HepG2 (cell line): ENCODE data around the gene PRR27. TPM values are rescaled to one million over a fixed set of nuclear protein-coding genes. Genes with fewer than 3 reads are reported as not detected.

Source experiments
- ATAC-seq: fragments of 200-7000 bp; cut with Tn5 transposase; 3 replicates; pipeline ENCODE4 v1.9.1; 2020; ENCODE audit warnings: mild to moderate bottlenecking, moderate library complexity
- BruUV-seq: library from RNA; stranded (reverse); fragments of 400-500 nt; replicated peaks from 2 replicates; lab custom pipeline; 2021; lab: Mats Ljungman, UMichigan
- CTCF ChIA-PET: fragments of 300-600 bp; formaldehyde crosslinking; extraction: SDS; loops from one replicate; lab custom pipeline; 2021; ENCODE audit warnings: low total read pairs, inconsistent platforms, low intra/inter-chr PET ratio; lab: Yijun Ruan, JAX
- POLR2A ChIA-PET: fragments of 350-600 bp; sonication (Branson Sonifier 250); formaldehyde crosslinking; loops from one replicate; lab custom pipeline; 2020; ENCODE audit warnings: antibody characterized with exemption, inconsistent platforms; lab: Yijun Ruan, JAX
- DNase-seq: peaks from one replicate; pipeline ENCODE4 v3.0.0-alpha.2; 2015; ENCODE audit warnings: low spot score
- FAIRE-seq: peaks from 3 replicates; lab custom pipeline; 2011; peaks lifted over from hg19 to GRCh38; lab: Jason Lieb, UNC
- H2AFZ ChIP-seq: one replicate; pipeline ENCODE4 v1.6.1; 2011; ENCODE audit warnings: low read length, inconsistent platforms
- H3K27ac ChIP-seq: fragments of 300-600 bp; 3 replicates; pipeline ENCODE4 v1.8.0; 2011; ENCODE audit warnings: mixed run types, mild to moderate bottlenecking, mixed read lengths, low read length, inconsistent platforms; ENCODE audit not compliant: insufficient read depth; ENCODE audit errors: extremely low read length
- H3K27me3 ChIP-seq, 2 experiments: fragments of 200-600 bp in 1 of 2; 2 replicates in 1 of 2; 3 replicates in 1 of 2; pipeline versions ENCODE4 v1.6.0 to v1.8.0; 2011; ENCODE audit warnings: low read length in 2 of 2, mild to moderate bottlenecking in 2 of 2, moderate library complexity in 2 of 2, inconsistent platforms in 1 of 2; ENCODE audit not compliant: insufficient read depth in 2 of 2, control insufficient read depth in 1 of 2
- H3K36me3 ChIP-seq, 2 experiments: fragments of 200-600 bp in 1 of 2; replicated peaks in 1 of 2; 2 replicates in 1 of 2; 3 replicates in 1 of 2; pipeline versions ENCODE4 v1.5.1 to v1.8.0; 2011; ENCODE audit warnings: low read length in 2 of 2, inconsistent platforms in 1 of 2; ENCODE audit not compliant: insufficient read depth in 2 of 2, control insufficient read depth in 1 of 2
- H3K4me1 ChIP-seq: 2 replicates; pipeline ENCODE4 v1.5.1; 2012; ENCODE audit warnings: low read length, inconsistent platforms; ENCODE audit not compliant: insufficient read depth
- H3K4me2 ChIP-seq: 2 replicates; pipeline ENCODE4 v1.6.0; 2011; ENCODE audit warnings: low read depth, low read length, inconsistent platforms
- H3K4me3 ChIP-seq, 3 experiments: fragments of 200-600 bp in 1 of 3; sonication (generic), shearing (Covaris generic) in 1 of 3; replicated peaks in 1 of 3; 2 replicates each; pipeline ENCODE4 v1.5.1; 2011 to 2016; ENCODE audit warnings: low read length in 3 of 3, inconsistent platforms in 2 of 3, low read depth in 2 of 3, mild to moderate bottlenecking in 2 of 3, control low read depth in 1 of 3, mixed read lengths in 1 of 3; ENCODE audit not compliant: insufficient read depth in 1 of 3
- H3K79me2 ChIP-seq: one replicate; pipeline ENCODE4 v1.6.1; 2011; ENCODE audit warnings: low read length, inconsistent platforms; ENCODE audit not compliant: insufficient read depth
- H3K9ac ChIP-seq: 2 replicates; pipeline ENCODE4 v1.6.0; 2011; ENCODE audit warnings: mild to moderate bottlenecking, low read depth, low read length, inconsistent platforms; ENCODE audit not compliant: insufficient read depth
- H3K9me3 ChIP-seq: 2 replicates; pipeline ENCODE4 v1.5.1; 2012; ENCODE audit warnings: mild to moderate bottlenecking, low read length
- H4K20me1 ChIP-seq: 2 replicates; pipeline ENCODE4 v1.6.0; 2011; ENCODE audit warnings: inconsistent platforms, mild to moderate bottlenecking, low read length, moderate library complexity; ENCODE audit not compliant: insufficient read depth
- ASH2L ChIP-seq: fragments of 300-600, 200-600 bp; sonication (generic); IDR thresholded peaks from 2 replicates; pipeline ENCODE4 v1.7.0; 2017; ENCODE audit warnings: low read depth, mild to moderate bottlenecking, moderate library complexity, mixed read lengths, low read length; ENCODE audit not compliant: insufficient read length
- FUBP1 ChIP-seq: sonication (generic); formaldehyde crosslinking; IDR thresholded peaks from 2 replicates; pipeline ENCODE4 v1.5.1; 2020; ENCODE audit warnings: missing genetic modification reagents, mild to moderate bottlenecking, borderline replicate concordance
- GTF2F1 ChIP-seq: fragments of 150-350 bp; IDR thresholded peaks from 2 replicates; pipeline ENCODE4 v1.6.1; 2014; ENCODE audit warnings: low read length
- HDAC2 ChIP-seq: sonication (generic); formaldehyde crosslinking; IDR thresholded peaks from 2 replicates; pipeline ENCODE4 v1.4.0; 2020; ENCODE audit warnings: missing genetic modification reagents
- KMT2A ChIP-seq: sonication (generic); formaldehyde crosslinking; IDR thresholded peaks from 2 replicates; pipeline ENCODE4 v1.4.0; 2020; ENCODE audit warnings: missing genetic modification reagents
- POLR2G ChIP-seq: fragments of 200-400 bp; formaldehyde crosslinking; IDR thresholded peaks from 2 replicates; pipeline ENCODE4 v1.6.1; 2018; ENCODE audit warnings: mild to moderate bottlenecking, low read depth, low read length, moderate library complexity
- RBFOX2 ChIP-seq: fragments of 200-400 bp; formaldehyde crosslinking; IDR thresholded peaks from 2 replicates; pipeline ENCODE4 v1.6.1; 2017; ENCODE audit warnings: low read depth, mild to moderate bottlenecking, low read length
- RFX5 ChIP-seq: IDR thresholded peaks from 2 replicates; pipeline ENCODE4 v1.6.1; 2011; ENCODE audit warnings: low read depth, low read length, improper control_type of control experiment
- TAF1 ChIP-seq: sonication (generic); formaldehyde crosslinking; IDR thresholded peaks from 2 replicates; pipeline ENCODE4 v1.4.0; 2020; ENCODE audit warnings: missing genetic modification reagents
- TGIF2 ChIP-seq: IDR thresholded peaks from 2 replicates; pipeline ENCODE4 v1.6.1; 2016; ENCODE audit warnings: control low read depth, missing compliant biosample characterization
- ZBTB3 ChIP-seq: sonication (generic); formaldehyde crosslinking; IDR thresholded peaks from 2 replicates; pipeline ENCODE4 v1.4.0; 2020; ENCODE audit warnings: low read depth, mild to moderate bottlenecking, moderate library complexity, missing genetic modification reagents, borderline replicate concordance
- ZBTB4 ChIP-seq: sonication (generic); formaldehyde crosslinking; IDR thresholded peaks from 2 replicates; pipeline ENCODE4 v1.4.0; 2020; ENCODE audit warnings: missing genetic modification reagents, mild to moderate bottlenecking, borderline replicate concordance
- ZFY ChIP-seq: sonication (generic); formaldehyde crosslinking; IDR thresholded peaks from 2 replicates; pipeline ENCODE4 v1.4.0; 2020; ENCODE audit warnings: missing genetic modification reagents
- WGBS: methylation state at CpG from one replicate; pipeline ENCODE4 v1.1.6; 2017; ENCODE audit warnings: low lambda C conversion rate; 5-methylcytosine and 5-hydroxymethylcytosine counted together
- in situ Hi-C: cut with HindIII; loops from 2 replicates; pipeline ENCODE4 v1.10.0; 2017; ENCODE audit warnings: low pct_unique_long_range_greater_than_20kb; ENCODE audit not compliant: extremely low pct_ligation_motif_present
- intact Hi-C: fragments of 100-400 bp; cut with micrococcal nuclease; formaldehyde crosslinking; loops from one replicate; pipeline ENCODE4 v1.10.0; 2022; ENCODE audit not compliant: unreplicated experiment
- polyA plus RNA-seq, 8 experiments: library from polyadenylated mRNA; depleted of rRNA in 3 of 8; stranded (reverse) in 7 of 8; unstranded in 1 of 8; fragments of >200 nt; fragmentation: Illumina TruSeq in 4 of 8; extraction: Trizol in 4 of 8; gene quantifications; 2 replicates each; pipeline versions ENCODE4 v1.2.1 to v1.2.3, GENCODE V29; 2011 to 2016; ENCODE audit warnings: low read depth in 4 of 8, missing spikeins in 1 of 8, mixed read lengths in 1 of 8; ENCODE audit not compliant: insufficient read depth in 1 of 8
- total RNA-seq, 5 experiments: library from RNA; depleted of rRNA; stranded (reverse); fragments of >200 nt; fragmentation: Illumina TruSeq; extraction: Trizol; gene quantifications; 2 replicates each; pipeline ENCODE4 v1.2.3, GENCODE V29; 2016; ENCODE audit warnings: low read depth in 1 of 5
- TF ChIP-seq, protein P1 (sequence below): IDR thresholded peaks from 2 replicates; pipeline ENCODE4 v1.6.1; 2016; ENCODE audit warnings: missing compliant biosample characterization, missing genetic modification reagents, borderline replicate concordance
- TF ChIP-seq, protein P2 (sequence below): sonication (generic); formaldehyde crosslinking; IDR thresholded peaks from 2 replicates; pipeline ENCODE4 v1.8.0; 2022; ENCODE audit warnings: missing genetic modification reagents, mild to moderate bottlenecking, borderline replicate concordance

PRR27 gene
- total and polyA plus RNA-seq, 2 of the 13 experiments (the other 11 are each of a cell fraction or from before 2014, with no cell fraction given): not detected

DNA sequence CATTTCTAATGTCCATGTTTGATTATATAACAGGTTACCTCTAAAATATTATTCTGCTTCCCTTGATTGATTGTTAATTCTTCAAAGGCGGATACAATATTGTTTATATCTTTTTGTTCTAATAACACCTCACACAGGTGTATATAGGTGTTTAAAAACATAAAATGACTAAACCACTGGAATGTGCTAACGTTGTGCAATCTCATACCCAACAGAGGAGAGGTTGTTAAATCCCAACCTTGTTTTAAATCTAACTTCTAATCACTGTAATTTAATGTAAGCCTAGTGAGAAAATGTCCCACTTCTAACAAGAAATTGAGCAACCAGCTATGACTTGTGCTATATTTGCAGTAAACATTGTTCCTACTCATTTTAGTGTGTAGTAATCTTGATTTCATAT is 42.8 kb downstream of the PRR27 start (continued):
- TF ChIP-seq ZFY (CRISPR knock-in tag): no peak

GRCh38 chr4:70197842-70198241 is 43.8 kb downstream of the PRR27 start:
- Histone ChIP-seq H3K4me2 (peak overlapping the region; percentile 50), H2AFZ (peak overlapping the region; percentile 85), H3K4me1 (peaks cover 83% of the 10 kb centered on the region), H4K20me1 (no peaks in the 10 kb centered on the region), H3K9me3 (no peaks in the 10 kb centered on the region), H3K9ac (peak overlapping the region; percentile 53), H3K27me3 (no peaks in the 10 kb centered on the region; a peak in 1 of 5 replicates), H3K4me3 (peak overlapping the region in 1 of 3 experiments; percentile 25; a peak in 2 of 6 replicates), H3K27ac (peak overlapping the region; percentile 76), H3K79me2 (no peaks in the 10 kb centered on the region), H3K36me3 (no peaks in the 10 kb centered on the region)
- DNase-seq: peak; percentile 72
- ChIA-PET POLR2A (no interaction called here), CTCF (no interaction called here)
- FAIRE-seq: no peak
- ATAC-seq: peak; percentile 87
- BruUV-seq: no TSS peak
- intact Hi-C loops (no loop called here), in situ Hi-C loops (no loop called here)
- WGBS: 53% methylated on average over 2 of the region's 2 CpGs
- TF ChIP-seq KMT2A (CRISPR knock-in tag): no peak
- TF ChIP-seq POLR2G: peak; percentile 71
- TF ChIP-seq ZBTB3 (CRISPR knock-in tag): no peak
- TF ChIP-seq TGIF2: no peak
- no peak for TF ChIP-seq GTF2F1
- TF ChIP-seq ASH2L: no peak
- TF ChIP-seq, protein P1, sequence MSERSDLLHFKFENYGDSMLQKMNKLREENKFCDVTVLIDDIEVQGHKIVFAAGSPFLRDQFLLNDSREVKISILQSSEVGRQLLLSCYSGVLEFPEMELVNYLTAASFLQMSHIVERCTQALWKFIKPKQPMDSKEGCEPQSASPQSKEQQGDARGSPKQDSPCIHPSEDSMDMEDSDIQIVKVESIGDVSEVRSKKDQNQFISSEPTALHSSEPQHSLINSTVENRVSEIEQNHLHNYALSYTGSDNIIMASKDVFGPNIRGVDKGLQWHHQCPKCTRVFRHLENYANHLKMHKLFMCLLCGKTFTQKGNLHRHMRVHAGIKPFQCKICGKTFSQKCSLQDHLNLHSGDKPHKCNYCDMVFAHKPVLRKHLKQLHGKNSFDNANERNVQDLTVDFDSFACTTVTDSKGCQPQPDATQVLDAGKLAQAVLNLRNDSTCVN: peak; percentile 90
- TF ChIP-seq, protein P2, sequence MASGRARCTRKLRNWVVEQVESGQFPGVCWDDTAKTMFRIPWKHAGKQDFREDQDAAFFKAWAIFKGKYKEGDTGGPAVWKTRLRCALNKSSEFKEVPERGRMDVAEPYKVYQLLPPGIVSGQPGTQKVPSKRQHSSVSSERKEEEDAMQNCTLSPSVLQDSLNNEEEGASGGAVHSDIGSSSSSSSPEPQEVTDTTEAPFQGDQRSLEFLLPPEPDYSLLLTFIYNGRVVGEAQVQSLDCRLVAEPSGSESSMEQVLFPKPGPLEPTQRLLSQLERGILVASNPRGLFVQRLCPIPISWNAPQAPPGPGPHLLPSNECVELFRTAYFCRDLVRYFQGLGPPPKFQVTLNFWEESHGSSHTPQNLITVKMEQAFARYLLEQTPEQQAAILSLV: no peak
- no peak for TF ChIP-seq FUBP1 (CRISPR knock-in tag)
- peak; percentile 12; the same call in 1 of the 2 replicates for TF ChIP-seq RBFOX2
- no peak for TF ChIP-seq ZBTB4
- 0 out of 2 replicates have a peak, but pooled peaks have one; percentile 27 for TF ChIP-seq HDAC2 (CRISPR knock-in tag)
- no peak; the same call in 1 of the 2 replicates for TF ChIP-seq TAF1 (CRISPR knock-in tag)
- TF ChIP-seq RFX5: no peak
